ENCODE results near the gene MBD5.
"Not testable (repeated sequence)": the region's sequence is repeated elsewhere in the genome, so short reads cannot be mapped to it uniquely, and the experiment has no call there.

The MBD5 gene

DNA sequence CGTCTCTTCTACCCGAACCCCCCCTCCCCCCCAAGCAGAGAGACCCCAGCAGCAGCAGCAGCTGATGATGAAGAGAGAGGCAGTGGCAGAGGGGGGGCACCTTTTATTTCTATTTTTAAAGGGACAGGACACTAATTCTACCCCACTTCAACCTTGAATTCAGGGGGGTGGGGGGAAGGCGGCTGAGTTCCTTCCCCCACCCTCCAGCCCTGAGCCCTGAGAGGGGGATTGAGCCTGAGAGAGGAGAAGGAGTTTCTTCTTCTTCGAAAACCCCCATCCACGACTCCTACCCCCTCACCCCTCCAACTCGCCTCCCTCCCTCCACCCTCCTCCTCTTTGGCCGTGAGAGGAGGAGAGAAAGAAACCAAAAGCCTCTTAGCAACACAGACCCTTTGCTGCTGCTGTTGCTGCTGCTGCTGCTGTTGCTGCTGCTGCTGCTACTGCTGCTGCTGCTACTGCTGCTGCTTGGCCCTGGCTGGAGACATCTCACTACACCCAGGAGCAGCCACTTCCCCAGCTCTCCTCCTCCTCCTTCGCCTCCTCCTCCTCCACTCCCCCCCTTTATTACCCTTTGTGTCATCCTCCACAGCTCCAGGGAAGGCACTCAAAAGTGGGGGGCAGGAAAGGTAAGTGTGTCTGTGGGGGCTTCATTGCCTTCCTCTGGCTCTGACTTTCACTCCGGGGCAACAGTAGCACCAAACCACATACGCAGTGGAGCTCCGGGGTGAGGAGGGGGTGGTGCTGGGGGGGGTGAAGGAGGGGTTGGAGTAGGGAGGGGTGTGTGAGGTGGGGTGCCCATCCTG, at the start of gene MBD5:
MBD5 (plus strand) TSS at position 33 of the 803 bp plus-strand sequence.
- no peak for TF ChIP-seq CTCF (IDR thresholded peaks at IDR 0.05; ENCODE audit: control insufficient read depth, extremely low read depth, insufficient read depth)
- H3K4me3 ChIP-seq (ENCODE audit: low read depth, low read length): peak within 1 kb of the TSS; percentile 65
- no peak for DNase-seq (ENCODE audit: low read depth)

DNA sequence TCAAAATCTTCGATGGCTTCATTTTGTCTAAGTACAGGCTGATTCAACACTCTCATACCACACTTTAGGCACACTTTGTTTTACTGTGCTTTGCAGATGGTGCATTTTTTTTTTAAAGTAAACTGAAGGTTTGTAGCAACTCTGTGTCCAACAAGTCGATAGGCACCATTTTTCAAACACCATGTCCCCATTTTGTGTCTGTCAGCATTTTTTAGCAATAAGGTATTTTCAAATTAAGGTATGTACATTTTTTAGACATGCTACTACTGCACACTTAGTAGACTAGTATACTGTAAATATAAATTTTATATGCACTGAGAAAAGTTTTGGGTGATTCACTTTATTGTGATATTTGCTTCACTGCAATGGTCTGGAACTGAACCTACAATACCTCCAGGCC, 44.8 kb upstream of the MBD5 start:
- no peak for TF ChIP-seq CTCF (IDR thresholded peaks at IDR 0.05; ENCODE audit: control insufficient read depth, extremely low read depth, insufficient read depth)
- DNase-seq (ENCODE audit: low read depth): no peak

GRCh38 chr2:147977679-147978078, 43.2 kb upstream of the MBD5 start:
- H3K4me3 ChIP-seq (ENCODE audit: low read depth, low read length): no peak overlapping the region
- no peak for TF ChIP-seq CTCF (IDR thresholded peaks at IDR 0.05; ENCODE audit: control insufficient read depth, extremely low read depth, insufficient read depth)
- no peak for DNase-seq (ENCODE audit: low read depth)

More for the DNA sequence above, 44.8 kb upstream of the MBD5 start:
- H3K4me3 ChIP-seq (ENCODE audit: low read depth, low read length): no peak overlapping the region

DNA sequence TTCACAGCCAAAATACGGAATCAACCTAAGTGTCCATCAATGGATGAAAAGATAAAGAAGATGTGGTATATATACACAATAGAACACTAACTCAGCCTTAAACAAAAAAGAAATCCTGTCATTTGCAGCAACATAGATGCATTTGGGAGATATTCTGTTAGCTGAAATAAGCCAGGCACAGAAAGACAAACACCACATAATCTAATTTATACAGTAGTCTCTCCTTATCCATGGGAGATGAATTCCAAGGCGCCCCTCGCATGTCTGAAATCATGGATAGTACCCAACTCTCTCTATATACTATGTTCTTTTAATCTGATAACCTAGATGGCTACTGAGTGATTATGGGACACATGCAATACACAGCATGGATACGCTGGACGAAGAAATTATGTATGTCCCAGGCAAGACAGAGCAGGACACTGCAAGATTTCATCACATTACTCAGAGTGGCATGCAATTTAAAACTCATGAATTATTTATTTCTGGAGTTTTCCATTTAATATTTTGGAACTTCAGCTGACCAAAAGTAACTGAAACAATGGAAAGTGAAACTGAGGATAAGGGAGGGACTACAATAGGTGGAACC, 39.9 kb upstream of the MBD5 start:
- H3K4me3 ChIP-seq (ENCODE audit: low read depth, low read length): no peak overlapping the region
- DNase-seq (ENCODE audit: low read depth): no peak
- TF ChIP-seq CTCF (IDR thresholded peaks at IDR 0.05; ENCODE audit: control insufficient read depth, extremely low read depth, insufficient read depth): no peak

DNA sequence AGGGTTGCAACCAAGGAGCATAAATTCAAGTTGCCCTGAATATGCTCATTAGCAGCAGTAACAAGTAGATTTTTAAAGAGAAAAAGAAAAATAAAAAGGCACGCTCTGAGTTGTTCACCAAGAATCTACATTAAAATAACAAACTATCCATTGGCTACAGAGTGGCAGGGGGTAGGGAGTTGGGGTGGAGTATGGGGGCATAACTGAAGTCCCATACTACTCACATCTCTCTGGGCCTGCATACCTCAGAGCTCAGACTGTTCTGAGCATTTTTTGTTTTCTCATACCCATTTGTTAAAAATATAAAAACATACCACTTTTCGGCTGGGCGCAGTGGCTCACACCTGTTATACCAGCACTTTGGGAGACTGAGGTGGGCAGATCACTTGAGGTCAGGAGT, 31.8 kb upstream of the MBD5 start:
- no peak overlapping the region for H3K4me3 ChIP-seq (ENCODE audit: low read depth, low read length)
- no peak for TF ChIP-seq CTCF (IDR thresholded peaks at IDR 0.05; ENCODE audit: control insufficient read depth, extremely low read depth, insufficient read depth)
- no peak for DNase-seq (ENCODE audit: low read depth)

DNA sequence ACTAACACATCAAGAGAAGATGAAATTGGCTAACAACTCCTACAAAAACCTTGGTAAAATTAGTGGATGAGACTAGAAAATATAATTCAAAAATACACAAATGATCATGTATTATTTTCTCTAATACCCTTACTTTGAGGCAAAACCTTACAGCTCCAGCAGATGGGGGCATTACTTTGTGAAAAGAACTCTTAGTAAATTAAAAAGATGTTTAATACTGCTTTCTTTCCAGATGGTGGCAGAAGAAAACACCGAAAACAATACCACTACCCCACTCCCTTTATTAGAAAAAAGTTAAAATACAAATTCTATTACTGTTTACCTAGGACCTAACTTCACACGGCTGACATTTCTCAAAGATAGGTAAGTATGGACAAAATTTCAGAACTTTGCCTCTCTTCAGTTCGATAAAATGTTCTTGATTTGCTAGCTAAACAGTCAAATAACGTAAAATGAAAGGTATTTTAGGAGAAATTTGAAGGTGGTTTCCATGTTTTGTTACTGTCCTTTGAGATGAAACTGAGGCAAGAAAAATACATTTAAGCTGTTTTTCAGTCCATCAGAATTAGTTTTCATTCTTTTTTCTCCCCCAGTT, 31.0 kb upstream of the MBD5 start:
- no peak overlapping the region for H3K4me3 ChIP-seq (ENCODE audit: low read depth, low read length)
- DNase-seq (ENCODE audit: low read depth): peak; percentile 14
- TF ChIP-seq CTCF (IDR thresholded peaks at IDR 0.05; ENCODE audit: control insufficient read depth, extremely low read depth, insufficient read depth): peak; percentile 64

GRCh38 chr2:147994965-147995364, 25.9 kb upstream of the MBD5 start:
- not testable (repeated sequence) for H3K4me3 ChIP-seq (ENCODE audit: low read depth, low read length); DNase-seq (ENCODE audit: low read depth)

Measured in LNCaP clone FGC (cell line).